ENCODE measurements around the gene MRPL10.

GRCh38 chr17:47846716-47847340 lies 15.5 kb upstream of the MRPL10 start:
- TF ChIP-seq, protein P1, sequence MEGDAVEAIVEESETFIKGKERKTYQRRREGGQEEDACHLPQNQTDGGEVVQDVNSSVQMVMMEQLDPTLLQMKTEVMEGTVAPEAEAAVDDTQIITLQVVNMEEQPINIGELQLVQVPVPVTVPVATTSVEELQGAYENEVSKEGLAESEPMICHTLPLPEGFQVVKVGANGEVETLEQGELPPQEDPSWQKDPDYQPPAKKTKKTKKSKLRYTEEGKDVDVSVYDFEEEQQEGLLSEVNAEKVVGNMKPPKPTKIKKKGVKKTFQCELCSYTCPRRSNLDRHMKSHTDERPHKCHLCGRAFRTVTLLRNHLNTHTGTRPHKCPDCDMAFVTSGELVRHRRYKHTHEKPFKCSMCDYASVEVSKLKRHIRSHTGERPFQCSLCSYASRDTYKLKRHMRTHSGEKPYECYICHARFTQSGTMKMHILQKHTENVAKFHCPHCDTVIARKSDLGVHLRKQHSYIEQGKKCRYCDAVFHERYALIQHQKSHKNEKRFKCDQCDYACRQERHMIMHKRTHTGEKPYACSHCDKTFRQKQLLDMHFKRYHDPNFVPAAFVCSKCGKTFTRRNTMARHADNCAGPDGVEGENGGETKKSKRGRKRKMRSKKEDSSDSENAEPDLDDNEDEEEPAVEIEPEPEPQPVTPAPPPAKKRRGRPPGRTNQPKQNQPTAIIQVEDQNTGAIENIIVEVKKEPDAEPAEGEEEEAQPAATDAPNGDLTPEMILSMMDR (IDR thresholded peaks at IDR 0.05): no peak
- TF ChIP-seq JUN (IDR thresholded peaks at IDR 0.05): no peak
- TF ChIP-seq, protein P2, sequence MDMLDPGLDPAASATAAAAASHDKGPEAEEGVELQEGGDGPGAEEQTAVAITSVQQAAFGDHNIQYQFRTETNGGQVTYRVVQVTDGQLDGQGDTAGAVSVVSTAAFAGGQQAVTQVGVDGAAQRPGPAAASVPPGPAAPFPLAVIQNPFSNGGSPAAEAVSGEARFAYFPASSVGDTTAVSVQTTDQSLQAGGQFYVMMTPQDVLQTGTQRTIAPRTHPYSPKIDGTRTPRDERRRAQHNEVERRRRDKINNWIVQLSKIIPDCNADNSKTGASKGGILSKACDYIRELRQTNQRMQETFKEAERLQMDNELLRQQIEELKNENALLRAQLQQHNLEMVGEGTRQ (IDR thresholded peaks at IDR 0.05): no peak
- no peak for TF ChIP-seq POLR2AphosphoS2 (conservative IDR thresholded peaks at IDR 0.05; ENCODE audit: low read length)
- no peak for TF ChIP-seq GATA3 (IDR thresholded peaks at IDR 0.05; ENCODE audit: borderline replicate concordance)
- TF ChIP-seq RAD21 (conservative IDR thresholded peaks at IDR 0.05 in 1 of 2, IDR thresholded peaks at IDR 0.05 in 1 of 2): no peak
